ENCODE measurements around the gene RPH3AL. TPM values are rescaled to one million over a fixed set of nuclear protein-coding genes. Genes with fewer than 3 reads are reported as not detected.

Gene RPH3AL
- total RNA-seq, 4 donors from 2014 or later, result 24.3 to 90.5 (median 47.2) TPM

- H3K36me3 ChIP-seq, result no peaks in the 10 kb centered on the region
- 95% methylated on average over 11 of the region's 11 CpGs; no CpG with 5 or more reads in 1 of the 2 donors for WGBS, 2 donors (ENCODE audit: low coverage in 1 of 2)
- TF ChIP-seq POLR2A (IDR thresholded peaks at IDR 0.05), result no peak
- TF ChIP-seq EP300 (IDR thresholded peaks at IDR 0.05; ENCODE audit: low read depth), result no peak
- TF ChIP-seq POLR2AphosphoS5 (IDR thresholded peaks at IDR 0.05), result no peak
- no peak for TF ChIP-seq CTCF (IDR thresholded peaks at IDR 0.05)
- H3K4me1 ChIP-seq, result no peaks in the 10 kb centered on the region
- H3K27ac ChIP-seq, result no peak overlapping the region
- H3K9me3 ChIP-seq, result no peaks in the 10 kb centered on the region
- intact Hi-C loops (cut with DNase I; ENCODE audit: low total_unique reads) (no loop called here), in situ Hi-C loops (cut with MboI; ENCODE audit: low pct_ligation_motif_present in 1 of 4, low pct_unique_long_range_greater_than_20kb in 1 of 4, low sequenced_read_pairs in 3 of 4) (no loop called here)
- no peaks in the 10 kb centered on the region for H3K27me3 ChIP-seq
- no peak overlapping the region for H3K4me3 ChIP-seq
- DNase-seq, result no peak
Observed at GRCh38 chr17:327296-327695, 25.3 kb downstream of the RPH3AL start.

GRCh38 chr17:326010-326621, 26.5 kb downstream of the RPH3AL start:
- TF ChIP-seq CTCF (IDR thresholded peaks at IDR 0.05) (no peak), POLR2A (IDR thresholded peaks at IDR 0.05) (no peak), POLR2AphosphoS5 (IDR thresholded peaks at IDR 0.05) (no peak), EP300 (IDR thresholded peaks at IDR 0.05; ENCODE audit: low read depth) (no peak)
- no peak overlapping the region for H3K27ac ChIP-seq
- in situ Hi-C loops (cut with MboI; ENCODE audit: low pct_ligation_motif_present in 1 of 4, low pct_unique_long_range_greater_than_20kb in 1 of 4, low sequenced_read_pairs in 3 of 4) (no loop called here), intact Hi-C loops (cut with DNase I; ENCODE audit: low total_unique reads) (no loop called here)
- H3K27me3 ChIP-seq, result no peaks in the 10 kb centered on the region
- H3K36me3 ChIP-seq, result no peaks in the 10 kb centered on the region
- no peak overlapping the region for H3K4me3 ChIP-seq
- WGBS, 2 donors (ENCODE audit: low coverage in 1 of 2), result 90 to 91% methylated on average over 10 to 21 of the region's 21 CpGs
- DNase-seq, result no peak
- no peaks in the 10 kb centered on the region for H3K9me3 ChIP-seq
- H3K4me1 ChIP-seq, result no peaks in the 10 kb centered on the region

- intact Hi-C loops (cut with DNase I; ENCODE audit: low total_unique reads), result no loop called here
- H3K36me3 ChIP-seq, result no peaks in the 10 kb centered on the region
- no peaks in the 10 kb centered on the region for H3K9me3 ChIP-seq
- 85 to 93% methylated on average over 4 to 13 of the region's 13 CpGs for WGBS, 2 donors (ENCODE audit: low coverage in 1 of 2)
- H3K27ac ChIP-seq, result no peak overlapping the region
- no peak overlapping the region for H3K4me3 ChIP-seq
- no peaks in the 10 kb centered on the region for H3K27me3 ChIP-seq
- no peak for DNase-seq
- no peaks in the 10 kb centered on the region for H3K4me1 ChIP-seq
- TF ChIP-seq EP300 (IDR thresholded peaks at IDR 0.05; ENCODE audit: low read depth) (no peak), POLR2AphosphoS5 (IDR thresholded peaks at IDR 0.05) (no peak), POLR2A (IDR thresholded peaks at IDR 0.05) (no peak), CTCF (IDR thresholded peaks at IDR 0.05) (no peak)
- in situ Hi-C loops (cut with MboI; ENCODE audit: low pct_ligation_motif_present in 1 of 4, low pct_unique_long_range_greater_than_20kb in 1 of 4, low sequenced_read_pairs in 3 of 4), result no loop called here
Observed at GRCh38 chr17:325270-326009, 27.2 kb downstream of the RPH3AL start.

GRCh38 chr17:323721-324571, 28.7 kb downstream of the RPH3AL start:
- intact Hi-C loops (cut with DNase I; ENCODE audit: low total_unique reads), result no loop called here
- in situ Hi-C loops (cut with MboI; ENCODE audit: low pct_ligation_motif_present in 1 of 4, low pct_unique_long_range_greater_than_20kb in 1 of 4, low sequenced_read_pairs in 3 of 4), result no loop called here
- Histone ChIP-seq H3K36me3 (no peaks in the 10 kb centered on the region), H3K27me3 (no peaks in the 10 kb centered on the region), H3K4me3 (no peak overlapping the region), H3K4me1 (no peaks in the 10 kb centered on the region), H3K9me3 (no peaks in the 10 kb centered on the region), H3K27ac (no peak overlapping the region)
- 88% methylated on average over 39 of the region's 39 CpGs; no CpG with 5 or more reads in 1 of the 2 donors for WGBS, 2 donors (ENCODE audit: low coverage in 1 of 2)
- no peak for TF ChIP-seq POLR2A (IDR thresholded peaks at IDR 0.05)
- no peak for TF ChIP-seq POLR2AphosphoS5 (IDR thresholded peaks at IDR 0.05)
- no peak for TF ChIP-seq CTCF (IDR thresholded peaks at IDR 0.05)
- no peak for TF ChIP-seq EP300 (IDR thresholded peaks at IDR 0.05; ENCODE audit: low read depth)
- DNase-seq, result no peak

All from transverse colon (tissue), 4 donors.